Measurements from ENCODE around the gene MARS1.
"Not testable (repeated sequence)": the region's sequence is repeated elsewhere in the genome, so short reads cannot be mapped to it uniquely, and the experiment has no call there.

MARS1 gene

DNA sequence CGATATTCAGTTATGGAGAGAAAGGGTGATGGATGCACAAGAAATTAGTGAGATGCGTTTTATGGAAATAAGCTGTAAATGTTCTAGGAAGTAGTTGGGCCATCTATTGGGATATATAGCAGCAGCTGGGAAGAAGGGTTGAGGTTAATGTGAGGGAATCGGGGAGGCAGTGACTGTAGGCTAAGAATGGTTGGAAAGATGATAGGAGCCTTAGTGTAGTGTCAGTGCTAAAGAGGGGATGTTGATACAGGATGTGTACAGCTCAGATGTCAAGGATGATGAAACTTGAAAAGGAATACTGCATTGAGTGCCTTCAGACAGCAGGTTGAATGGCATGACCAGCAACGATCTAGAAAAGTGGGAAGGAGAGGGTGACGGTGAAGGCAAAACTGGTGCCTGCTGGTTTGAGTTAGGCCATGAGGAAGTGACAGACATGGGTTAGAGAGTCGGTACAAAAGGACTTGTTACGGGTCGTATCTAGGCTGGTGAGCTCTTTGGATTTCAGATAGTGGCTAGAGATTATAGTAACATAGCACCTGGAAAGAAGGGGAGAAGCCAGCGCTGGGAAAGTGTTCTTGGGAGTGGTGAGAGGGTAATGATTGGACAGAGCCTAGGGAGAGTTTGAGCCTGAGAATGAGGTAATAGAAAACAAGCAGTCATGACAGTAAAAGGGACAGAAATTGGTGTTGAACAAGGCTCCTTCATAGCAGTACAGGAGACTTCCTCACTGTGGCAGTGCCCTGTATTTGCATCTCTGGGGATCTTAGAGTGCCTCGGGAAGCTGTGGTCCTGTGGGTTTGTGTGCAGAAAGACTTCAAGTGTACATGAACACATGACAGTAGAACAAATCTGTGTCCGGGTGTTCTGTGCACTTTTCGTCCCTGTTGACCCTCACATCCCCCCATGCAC is 9.6 kb downstream of the MARS1 start:
- no peak for DNase-seq

DNA sequence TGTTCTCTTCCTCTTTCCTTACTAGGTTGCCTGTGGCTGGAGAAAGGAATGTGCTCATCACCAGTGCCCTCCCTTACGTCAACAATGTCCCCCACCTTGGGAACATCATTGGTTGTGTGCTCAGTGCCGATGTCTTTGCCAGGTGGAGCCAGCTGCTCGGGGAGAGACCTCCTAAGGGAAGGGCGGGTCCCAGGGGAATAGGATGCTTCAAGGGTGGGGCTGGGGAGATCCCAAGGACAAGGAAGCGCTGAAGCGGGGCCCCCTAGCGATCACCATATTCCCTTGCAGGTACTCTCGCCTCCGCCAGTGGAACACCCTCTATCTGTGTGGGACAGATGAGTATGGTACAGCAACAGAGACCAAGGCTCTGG is 10.2 kb downstream of the MARS1 start:
- no peak for DNase-seq

DNA sequence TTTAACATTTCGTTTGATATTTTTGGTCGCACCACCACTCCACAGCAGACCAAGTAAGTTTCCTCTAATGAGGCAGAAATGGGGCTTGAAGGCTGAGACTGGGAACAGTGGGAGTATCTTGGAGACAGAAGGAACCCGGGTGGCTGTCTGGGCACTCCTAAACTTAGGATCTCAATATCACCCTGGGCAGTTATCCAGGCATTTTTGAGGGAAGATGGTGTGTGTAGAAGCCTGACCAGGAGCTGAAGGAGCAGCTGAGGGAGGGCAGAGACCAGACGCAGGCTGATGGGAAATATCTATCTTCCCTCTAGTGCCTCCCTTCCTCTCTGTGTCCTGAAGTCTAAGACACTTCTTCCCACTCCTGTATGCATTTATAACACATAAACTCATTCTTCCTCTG is 10.7 kb downstream of the MARS1 start:
- no peak for DNase-seq

DNA sequence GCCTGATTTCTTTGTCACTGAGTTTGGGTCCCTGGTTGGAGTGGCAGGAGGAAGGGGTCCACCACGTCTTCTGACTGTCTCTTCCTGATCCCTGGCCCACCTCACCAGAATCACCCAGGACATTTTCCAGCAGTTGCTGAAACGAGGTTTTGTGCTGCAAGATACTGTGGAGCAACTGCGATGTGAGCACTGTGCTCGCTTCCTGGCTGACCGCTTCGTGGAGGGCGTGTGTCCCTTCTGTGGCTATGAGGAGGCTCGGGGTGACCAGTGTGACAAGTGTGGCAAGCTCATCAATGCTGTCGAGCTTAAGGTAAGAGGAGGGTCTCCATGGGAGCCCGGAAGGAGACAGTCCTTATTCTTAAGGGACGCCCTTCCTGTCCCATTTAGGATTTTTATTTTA is 12.3 kb downstream of the MARS1 start:
- DNase-seq: no peak

DNA sequence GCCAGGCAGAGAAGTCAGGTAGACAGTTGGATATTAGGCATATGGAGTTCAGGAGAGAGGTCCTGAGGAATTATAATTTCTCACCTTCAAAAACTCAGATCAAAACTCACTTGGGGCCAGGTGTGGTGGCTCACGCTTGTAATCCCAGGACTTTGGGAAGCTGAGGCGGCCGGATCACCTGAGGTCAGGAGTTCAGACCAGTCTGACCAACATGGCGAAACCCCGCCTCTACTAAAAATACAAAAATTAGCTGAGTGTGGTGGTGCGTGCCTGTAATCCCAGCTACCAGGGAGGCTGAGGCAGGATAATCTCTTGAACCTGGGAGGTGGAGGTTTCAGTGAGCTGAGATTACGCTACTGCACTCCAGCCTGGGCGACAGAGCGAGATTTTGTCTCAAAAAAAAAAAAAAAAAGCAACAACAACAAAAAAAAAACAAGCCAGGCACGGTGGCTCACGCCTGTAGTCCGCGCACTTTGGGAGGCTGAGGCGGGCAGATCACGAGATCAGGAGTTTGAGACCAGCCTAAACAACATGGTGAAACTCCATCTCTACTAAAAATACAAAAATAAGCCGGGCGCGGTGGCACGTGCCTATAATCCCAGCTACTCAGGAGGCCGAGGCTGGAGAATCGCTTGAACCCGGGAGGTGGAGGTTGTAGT is 14.6 kb downstream of the MARS1 start:
- DNase-seq: not testable (repeated sequence)

DNA sequence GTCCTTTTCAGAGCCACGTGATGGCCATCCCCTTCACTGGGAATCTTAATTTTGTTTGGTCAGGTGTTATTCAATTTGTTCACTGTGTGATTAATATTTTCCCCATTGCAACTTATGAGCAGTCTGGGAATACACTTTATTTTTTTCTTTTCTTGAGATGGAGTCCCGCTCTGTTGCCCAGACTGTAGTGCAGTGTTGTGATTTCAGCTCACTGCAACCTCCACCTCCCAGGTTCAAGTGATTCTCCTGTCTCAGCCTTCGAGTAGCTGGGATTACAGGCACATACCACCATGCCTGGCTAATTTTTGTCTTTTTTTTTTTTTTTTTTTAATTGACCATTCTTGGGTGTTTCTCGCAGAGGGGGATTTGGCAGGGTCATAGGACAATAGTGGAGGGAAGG is 18.7 kb downstream of the MARS1 start:
- DNase-seq: not testable (repeated sequence)

DNA sequence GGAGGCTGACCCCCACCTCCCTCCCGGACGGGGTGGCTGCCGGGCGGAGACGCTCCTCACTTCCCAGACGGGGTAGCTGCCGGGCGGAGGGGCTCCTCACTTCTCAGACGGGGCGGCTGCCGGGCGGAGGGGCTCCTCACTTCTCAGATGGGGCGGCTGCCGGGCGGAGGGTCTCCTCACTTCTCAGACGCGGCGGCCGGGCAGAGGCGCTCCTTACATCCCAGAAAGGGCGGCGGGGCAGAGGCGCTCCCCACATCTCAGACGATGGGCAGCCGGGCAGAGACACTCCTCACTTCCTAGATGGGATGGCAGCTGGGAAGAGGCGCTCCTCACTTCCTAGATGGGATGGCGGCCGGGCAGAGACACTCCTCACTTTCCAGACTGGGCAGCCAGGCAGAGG is 19.9 kb downstream of the MARS1 start:
- DNase-seq: not testable (repeated sequence)

DNA sequence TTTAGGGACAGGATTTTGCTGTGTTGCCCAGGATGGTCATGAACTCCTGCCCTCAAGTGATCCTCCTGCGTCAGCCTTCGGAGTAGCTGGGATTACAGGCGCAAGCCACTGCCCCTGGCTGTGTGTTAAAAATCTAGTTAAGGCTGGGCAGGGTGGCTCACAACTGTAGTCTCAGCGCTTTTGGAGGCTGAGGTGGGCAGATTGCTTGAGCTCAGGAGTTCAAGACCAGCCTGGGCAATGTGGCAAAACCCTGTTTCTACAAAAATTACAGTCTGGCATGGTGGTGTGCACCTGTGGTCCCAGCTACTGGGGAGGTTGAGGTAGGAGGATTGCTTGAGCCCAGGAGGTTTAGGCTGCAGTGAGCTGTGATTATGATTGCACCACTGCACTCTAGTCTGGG is 23.3 kb downstream of the MARS1 start:
- DNase-seq: no peak

DNA sequence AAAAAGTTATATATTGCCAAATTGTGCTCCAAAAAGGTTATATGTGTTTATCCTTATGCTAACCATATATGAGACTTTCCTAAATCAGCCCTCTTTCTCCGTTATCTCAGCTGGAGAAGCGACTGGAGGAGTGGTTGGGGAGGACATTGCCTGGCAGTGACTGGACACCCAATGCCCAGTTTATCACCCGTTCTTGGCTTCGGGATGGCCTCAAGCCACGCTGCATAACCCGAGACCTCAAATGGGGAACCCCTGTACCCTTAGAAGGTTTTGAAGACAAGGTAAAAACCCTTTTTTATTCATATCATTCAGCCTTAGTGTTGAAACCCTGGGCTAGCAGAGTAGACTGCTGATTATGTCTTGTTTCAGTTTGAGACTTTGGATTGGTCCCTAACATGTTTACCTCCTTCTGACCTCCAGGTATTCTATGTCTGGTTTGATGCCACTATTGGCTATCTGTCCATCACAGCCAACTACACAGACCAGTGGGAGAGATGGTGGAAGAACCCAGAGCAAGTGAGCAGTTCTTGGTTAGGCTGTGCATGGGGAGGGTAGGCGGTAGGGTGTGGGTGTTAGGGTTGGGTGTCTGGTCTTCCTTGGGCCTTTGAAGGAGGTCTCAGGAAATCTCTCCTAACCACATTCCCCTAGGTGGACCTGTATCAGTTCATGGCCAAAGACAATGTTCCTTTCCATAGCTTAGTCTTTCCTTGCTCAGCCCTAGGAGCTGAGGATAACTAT is 23.9 kb downstream of the MARS1 start:
- DNase-seq: no peak

DNA sequence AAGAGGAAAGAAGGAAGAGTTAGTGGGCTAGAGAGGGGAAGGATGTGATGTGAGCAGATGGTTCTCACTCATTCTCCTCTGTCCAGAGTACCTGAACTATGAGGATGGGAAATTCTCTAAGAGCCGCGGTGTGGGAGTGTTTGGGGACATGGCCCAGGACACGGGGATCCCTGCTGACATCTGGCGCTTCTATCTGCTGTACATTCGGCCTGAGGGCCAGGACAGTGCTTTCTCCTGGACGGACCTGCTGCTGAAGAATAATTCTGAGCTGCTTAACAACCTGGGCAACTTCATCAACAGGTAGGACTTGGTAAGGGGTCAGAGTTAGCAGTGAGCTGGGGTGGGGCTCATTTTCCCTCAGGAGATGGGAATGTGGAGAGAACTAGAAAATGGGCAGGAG is 24.8 kb downstream of the MARS1 start:
- no peak for DNase-seq

DNA sequence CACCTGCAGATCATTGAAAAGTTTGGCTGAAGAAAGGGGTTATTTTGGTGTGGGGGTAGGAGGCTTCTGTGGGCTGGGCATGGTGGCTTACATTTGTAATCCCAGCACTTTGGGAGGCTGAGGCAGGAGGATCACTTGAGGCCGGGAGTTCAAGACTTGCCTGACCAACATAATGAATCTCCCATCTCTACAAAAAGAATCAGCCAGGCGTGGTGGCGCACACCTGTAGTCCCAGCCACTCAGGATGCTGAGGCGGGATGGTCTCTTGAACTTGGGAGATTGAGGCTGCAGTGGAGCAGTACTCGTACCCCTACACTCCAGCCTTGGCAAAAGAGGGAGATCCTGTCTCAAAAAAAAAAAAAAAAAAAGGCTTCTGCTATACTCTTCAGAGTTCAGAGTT is 25.4 kb downstream of the MARS1 start:
- no peak for DNase-seq

DNA sequence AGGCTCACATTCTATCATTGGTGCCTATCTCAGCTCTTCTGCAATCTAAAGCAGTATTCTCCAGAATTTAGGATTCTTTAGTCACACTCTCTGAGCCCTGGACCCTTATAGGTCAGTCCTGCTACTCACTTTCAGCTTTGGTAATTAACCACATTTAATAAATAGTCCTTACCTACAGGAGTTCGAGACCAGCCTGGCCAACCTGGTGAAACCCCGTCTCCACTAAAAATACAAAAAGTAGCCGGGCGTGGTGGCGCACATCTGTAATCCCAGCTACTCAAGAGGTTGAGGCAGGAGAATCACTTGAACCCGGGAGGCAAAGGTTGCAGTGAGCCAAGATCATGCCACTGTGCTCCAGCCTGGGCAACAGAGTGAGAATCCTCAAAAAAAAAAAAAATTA is 25.8 kb downstream of the MARS1 start:
- not testable (repeated sequence) for DNase-seq

DNA sequence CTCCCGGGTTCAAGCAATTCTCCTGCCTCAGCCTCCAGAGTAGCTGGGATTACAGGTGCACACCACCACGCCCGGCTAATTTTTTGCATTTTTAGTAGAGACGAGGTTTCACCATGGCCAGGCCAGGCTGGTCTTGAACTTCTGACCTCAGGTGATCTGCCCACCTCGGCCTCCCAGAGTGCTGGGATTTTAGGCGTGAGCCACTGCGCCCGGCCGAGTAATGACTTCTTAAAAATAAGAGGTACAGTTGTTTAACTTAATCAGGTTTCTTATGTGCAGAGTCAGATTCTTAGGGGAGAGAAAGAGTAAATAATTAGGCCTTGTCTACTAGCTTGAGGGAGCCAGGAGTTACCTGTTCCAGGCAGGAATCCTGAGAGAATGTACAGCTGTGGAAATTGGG is 26.4 kb downstream of the MARS1 start:
- DNase-seq: not testable (repeated sequence)

DNA sequence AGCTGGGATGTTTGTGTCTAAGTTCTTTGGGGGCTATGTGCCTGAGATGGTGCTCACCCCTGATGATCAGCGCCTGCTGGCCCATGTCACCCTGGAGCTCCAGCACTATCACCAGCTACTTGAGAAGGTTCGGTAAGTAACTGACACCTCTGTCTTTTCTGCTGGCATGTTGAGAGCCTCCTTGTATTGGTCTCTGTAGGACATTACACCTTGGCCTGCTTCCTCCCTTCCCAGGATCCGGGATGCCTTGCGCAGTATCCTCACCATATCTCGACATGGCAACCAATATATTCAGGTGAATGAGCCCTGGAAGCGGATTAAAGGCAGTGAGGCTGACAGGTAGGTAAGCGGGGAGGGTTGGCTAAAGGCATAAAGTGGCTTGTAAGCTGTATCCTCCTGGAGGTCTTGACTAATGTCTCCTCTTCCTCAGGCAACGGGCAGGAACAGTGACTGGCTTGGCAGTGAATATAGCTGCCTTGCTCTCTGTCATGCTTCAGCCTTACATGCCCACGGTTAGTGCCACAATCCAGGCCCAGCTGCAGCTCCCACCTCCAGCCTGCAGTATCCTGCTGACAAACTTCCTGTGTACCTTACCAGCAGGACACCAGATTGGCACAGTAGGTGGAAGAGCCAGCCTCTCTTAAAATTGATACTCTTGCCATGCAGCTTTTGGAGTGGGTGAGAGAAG is 27.0 kb downstream of the MARS1 start:
- no peak for DNase-seq

DNA sequence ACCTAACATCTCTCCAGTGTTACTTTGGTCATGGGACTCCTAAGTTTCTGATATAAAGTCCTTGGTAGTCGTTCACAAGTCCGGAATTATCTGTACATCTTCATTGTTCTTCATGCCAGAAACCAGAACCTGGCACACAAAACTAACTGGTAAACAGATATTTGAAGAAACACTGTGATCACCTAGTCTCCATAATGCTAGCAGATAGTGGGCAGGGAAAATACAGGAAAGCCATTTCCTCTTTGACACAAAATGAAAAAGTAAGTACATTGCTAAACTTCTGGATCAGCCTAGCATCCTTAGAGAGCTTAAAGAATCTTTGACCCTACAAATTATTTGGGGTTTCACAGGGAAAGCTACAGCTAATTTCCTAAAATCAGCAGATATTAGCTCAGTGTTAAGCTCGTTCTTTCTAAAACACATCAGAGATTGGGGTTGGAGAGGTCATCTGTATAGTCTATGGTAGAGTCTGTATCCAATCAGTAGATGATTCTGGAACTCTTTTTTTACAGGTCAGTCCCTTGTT is 27.6 kb downstream of the MARS1 start:
- DNase-seq: no peak

DNA sequence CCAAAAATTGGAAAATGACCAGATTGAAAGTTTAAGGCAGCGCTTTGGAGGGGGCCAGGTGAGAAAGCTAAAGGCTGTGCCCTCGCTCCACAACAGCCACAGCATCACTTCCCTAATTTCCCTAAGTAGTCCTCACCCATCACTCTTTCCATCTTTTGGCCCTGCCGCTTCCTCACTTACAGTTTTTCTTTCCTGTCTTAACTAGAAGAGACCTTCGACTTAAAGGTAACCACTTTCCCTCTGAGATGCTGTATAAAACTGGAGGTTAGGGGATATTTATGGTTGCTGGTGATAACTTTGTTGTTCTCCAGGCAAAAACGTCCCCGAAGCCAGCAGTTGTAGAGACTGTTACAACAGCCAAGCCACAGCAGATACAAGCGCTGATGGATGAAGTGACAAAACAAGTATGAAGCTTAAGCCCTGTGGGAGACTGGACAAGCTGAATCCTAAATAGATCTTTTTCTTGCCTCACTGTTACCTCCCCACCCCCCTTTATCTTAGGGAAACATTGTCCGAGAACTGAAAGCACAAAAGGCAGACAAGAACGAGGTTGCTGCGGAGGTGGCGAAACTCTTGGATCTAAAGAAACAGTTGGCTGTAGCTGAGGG is 28.2 kb downstream of the MARS1 start:
- no peak for DNase-seq

DNA sequence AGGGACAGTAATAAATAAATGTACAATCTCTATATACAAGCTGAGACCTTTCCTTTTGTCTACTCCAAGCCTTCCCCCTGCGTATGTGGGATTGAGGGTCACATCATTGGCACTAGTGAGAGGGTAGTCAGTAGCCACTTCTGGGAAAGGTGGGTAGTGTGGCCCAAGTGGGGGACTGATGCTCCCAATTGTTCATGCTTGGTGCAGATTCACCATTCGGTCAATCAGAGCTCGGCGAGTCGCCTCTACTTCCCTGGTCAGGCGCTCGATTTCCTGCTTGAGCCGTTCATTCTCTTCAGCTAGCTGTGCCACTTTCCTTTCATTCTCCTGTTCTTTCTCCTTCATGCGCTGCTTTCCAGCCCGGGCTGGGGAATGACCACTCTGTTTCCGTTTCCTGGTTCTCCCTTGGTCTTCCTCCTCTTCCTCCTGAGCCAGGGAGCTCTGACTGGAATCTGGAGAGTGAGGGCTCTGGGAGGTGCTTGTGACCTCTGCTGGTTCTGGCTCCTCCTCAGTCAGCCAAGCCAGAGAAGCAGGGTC is 28.8 kb downstream of the MARS1 start:
- DNase-seq: no peak

DNA sequence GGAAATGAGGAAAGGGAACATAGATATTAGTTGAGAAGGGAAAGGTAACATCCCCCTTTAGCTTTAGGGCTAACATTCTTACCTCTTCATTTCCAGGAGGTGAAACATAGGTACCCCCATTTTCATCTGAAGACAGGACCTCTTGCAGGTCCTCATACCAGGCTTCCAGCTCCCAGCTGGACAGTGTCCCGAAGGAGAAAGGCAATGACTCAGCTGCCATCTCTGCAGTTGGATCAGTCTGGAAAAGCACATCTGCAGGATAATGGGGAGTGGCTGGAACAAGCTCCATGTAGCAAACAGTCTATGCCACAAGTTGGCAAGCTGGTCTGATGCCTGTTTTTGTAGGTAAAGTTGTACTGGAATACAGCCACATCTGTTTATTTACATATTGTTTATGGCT is 29.3 kb downstream of the MARS1 start:
- no peak for DNase-seq

DNA sequence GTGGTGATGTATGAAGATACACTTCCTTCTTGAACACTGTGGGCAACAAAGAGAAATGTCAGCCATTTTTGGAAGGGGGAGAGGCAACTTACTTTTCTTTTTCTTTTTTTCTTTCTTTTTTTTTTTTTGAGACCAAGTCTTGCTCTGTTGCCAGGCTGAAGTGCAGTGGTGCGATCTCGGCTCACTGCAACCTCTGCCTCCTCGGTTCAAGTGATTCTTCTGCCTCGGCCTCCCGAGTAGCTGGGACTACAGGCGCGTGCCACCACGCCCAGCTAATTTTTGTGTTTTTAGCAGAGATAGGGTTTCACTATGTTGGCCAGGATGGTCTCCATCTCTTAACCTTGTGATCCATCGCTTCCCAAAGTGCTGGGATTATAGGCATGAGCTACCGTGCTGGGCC is 29.9 kb downstream of the MARS1 start:
- not testable (repeated sequence) for DNase-seq

DNA sequence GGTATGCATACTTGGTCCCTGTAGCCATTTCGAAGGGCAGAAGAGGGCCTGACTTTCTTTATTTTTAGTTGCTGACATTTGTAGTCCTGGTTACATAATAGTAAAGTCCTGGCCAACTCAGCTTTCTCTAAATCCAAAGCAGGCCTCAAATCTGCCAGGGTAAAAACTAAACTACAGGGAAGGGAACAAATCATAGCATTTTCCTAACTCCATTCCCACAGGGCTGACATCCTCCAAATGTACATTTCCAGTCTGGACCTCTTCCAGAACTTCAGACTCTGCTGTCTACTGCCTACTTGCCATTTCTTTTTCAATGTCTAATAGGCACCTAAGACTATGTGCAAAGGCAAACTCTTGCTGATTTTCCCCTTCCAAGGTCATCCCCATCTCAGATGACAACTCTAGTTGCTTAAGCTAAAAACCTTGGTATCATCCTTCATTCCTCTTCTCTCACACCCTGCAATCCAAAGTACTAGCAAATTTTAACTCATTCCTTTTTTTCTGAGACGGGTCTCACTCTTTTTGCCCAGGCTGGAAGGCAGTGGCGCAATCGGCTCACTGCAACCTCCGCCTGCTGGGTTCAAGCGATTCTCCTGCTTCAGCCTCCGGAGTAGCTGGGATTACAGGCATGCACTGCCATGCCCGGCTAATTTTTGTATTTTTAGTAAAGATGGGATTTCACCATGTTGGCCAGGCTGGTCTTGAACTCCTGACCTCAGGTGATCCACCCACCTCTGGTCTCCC is 30.5 kb downstream of the MARS1 start:
- DNase-seq: no peak
